GM21423 (cell line): ENCODE data around the gene OR51B6.
"Not testable (repeated sequence)": the region's sequence is repeated elsewhere in the genome, so short reads cannot be mapped to it uniquely, and the experiment has no call there.

Source experiments
- ATAC-seq: cut with Tn5 transposase; IDR thresholded peaks from one replicate; pipeline ENCODE4 v1.9.1; 2021; ENCODE audit warnings: mild to moderate bottlenecking, moderate library complexity; ENCODE audit not compliant: unreplicated experiment

The OR51B6 gene

DNA sequence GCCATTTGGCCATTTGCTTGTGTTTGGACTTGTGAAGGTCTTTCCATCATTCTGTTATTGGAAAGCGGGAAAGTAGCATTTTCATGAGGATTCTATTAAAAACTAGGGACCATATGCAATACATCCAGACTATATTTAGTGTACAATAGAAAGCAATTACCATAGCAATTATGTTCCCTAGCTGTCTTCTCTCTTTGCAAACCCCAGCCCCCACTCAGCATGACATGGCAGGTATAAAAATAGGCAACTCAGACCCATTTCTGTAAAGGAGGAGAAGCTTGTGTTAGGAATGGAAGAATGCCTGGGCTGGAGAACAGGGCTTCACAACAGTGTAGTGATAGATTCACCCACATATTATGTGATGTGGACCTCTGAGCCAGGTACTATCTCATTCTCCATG, 12.4 kb downstream of the OR51B6 start:
- ATAC-seq: no peak

GRCh38 chr11:5364214-5364613, 12.9 kb downstream of the OR51B6 start:
- ATAC-seq: no peak

DNA sequence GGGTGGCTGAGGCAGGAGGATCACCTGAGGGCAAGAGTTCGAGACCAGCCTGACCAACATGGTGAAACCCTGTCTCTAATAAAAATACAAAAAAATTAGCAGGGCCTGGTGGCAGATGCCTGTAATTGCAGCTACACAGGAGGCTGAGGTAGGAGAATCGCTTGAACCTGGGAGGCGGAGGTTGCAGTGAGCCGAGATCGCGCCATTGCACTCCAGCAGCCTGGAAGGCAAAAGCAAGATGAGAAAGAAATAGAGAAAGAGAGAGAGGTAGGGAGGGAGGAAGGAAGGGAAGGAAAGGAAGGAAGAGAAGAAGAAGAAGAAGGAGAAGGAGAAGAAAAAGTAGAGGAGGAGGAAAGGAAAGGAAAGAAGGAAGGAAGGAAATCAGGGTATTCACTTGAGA, 15.1 kb downstream of the OR51B6 start:
- not testable (repeated sequence) for ATAC-seq

- no peak for ATAC-seq
Observed at GRCh38 chr11:5366856-5367255, 15.5 kb downstream of the OR51B6 start.

GRCh38 chr11:5367448-5368074, 16.3 kb downstream of the OR51B6 start:
- no peak for ATAC-seq

DNA sequence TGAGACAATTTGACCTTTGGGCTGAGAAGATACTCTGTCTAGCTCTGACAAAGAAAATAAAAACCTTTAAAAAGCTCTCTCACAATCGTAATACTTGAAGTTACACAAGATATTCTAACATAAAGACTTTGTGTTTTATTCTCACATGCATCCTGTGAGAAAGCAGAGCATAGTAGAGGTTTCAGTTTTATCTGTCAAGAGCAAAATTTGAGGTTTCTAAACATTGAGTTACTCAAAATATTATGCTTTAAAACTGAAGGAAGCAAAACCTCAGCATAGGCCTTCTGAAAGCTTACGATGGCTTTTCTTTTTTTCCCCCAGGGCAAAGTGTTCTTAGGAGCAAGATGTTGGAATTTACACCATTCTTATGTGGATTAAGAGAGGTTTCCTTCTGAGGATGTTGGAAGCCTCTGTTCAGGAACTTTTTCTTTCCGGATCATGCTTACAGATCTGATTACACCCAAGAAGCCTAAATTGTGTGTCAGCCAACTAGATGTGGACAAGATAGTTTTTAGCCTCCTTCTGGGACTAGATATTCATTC, 17.3 kb downstream of the OR51B6 start:
- ATAC-seq: peak; percentile 48

GRCh38 chr11:5369789-5370188, 18.5 kb downstream of the OR51B6 start:
- peak; percentile 70 for ATAC-seq

DNA sequence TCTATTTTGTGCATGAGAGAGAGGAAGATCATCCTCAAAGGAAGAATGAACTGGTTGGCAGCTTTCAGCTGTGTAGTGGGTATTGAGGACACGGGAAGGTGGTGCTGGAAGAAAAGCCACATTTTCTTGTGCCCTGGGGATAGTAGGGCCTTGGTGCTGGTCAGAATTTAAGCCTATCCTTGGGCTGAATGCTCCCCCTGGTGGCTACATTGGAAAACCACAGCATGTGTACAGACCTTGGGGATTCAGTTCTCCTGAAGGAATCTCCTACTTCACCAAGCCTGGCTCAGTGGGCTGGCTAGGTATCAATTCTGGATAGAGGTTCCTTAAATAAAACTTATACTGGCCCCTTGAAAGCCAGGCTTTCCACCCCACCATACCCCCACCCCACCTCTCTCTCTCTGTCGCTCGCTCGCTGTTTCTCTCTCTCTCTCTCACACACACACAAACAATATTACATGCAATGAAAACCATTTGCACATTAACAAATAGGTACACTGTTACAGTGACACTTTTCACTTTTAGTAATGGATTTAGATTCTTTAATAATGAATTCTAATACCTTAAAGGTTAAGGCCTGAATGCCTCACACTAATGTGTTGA, 29.5 kb downstream of the OR51B6 start:
- ATAC-seq: peak; percentile 85

DNA sequence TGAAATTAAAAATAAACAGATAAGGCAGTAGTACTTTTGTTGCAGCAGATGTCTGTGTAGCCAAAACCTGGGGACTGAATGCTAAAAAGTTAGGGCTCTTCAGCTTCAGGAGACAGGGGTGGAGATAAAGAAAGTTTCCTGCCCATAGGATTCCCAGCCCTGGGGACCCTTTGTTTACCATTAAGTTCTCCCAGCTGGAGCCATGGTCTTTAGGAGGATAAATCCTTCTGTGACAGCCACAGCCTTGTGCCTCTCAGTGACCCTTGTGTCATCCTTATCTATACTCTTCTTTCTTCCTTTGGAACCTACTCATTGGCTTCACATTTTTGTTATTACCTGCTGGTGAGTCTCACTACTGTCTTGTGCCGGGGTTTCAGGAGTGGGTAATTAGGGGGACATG, 32.3 kb downstream of the OR51B6 start, which contains the start of gene OR51M1:
OR51M1 (plus strand) TSS at position 237 of the 400 bp plus-strand sequence. CDS start 5,587 bp downstream, outside the sequence.
- no peak for ATAC-seq

DNA sequence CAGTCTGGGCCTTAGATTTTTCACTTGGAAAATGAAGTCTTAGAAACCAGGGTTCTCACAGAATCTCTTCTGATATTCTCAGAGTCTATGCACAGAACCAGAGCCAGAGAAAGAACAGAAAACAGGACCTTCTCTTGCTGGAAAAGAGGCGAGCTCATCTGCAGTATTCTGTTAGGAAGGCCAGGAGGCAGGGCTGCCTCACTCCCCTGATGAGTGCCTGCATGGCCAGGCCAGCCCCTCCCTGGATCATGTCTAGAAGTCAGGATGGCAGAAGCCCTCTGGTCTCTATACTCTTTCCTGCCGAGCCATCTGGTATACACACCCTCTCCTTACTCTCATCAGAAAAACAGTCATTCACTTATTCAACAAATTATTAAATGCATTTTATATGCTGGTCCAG, 33.0 kb downstream of the OR51B6 start:
- no peak for ATAC-seq

DNA sequence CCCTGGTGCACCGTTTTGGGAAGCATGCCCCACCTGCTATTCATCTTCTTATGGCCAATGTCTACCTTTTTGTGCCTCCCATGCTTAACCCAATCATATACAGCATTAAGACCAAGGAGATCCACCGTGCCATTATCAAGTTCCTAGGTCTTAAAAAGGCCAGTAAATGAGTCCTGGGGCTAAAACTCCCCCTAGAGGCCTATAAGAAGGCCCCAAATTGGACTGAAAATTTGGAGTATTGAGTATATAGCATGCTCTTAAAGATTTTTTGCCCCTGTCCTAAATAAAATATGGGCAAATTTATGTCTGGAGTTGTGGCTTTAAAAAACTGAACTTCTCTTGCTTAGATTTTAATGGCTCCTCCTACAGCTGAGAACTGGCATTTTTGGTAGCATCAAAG, 38.9 kb downstream of the OR51B6 start:
- ATAC-seq: no peak

DNA sequence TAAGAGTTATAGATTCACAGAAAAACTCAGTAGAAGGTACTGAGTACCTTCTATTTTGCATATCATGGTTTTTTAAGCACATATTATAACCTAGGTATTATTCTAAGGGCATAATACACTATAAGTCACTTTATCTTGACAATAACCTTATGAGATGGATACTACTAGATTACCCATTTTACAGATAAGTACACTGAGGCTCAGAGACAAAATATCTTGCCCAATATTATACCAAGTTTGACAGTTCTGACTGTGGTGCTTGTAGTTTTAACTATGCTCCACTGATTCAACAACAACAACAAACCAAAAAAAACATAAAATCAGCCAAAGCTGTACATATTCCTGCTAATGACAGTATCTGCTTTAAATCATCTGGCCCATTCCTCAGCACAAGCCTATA, 42.8 kb downstream of the OR51B6 start:
- ATAC-seq: no peak

DNA sequence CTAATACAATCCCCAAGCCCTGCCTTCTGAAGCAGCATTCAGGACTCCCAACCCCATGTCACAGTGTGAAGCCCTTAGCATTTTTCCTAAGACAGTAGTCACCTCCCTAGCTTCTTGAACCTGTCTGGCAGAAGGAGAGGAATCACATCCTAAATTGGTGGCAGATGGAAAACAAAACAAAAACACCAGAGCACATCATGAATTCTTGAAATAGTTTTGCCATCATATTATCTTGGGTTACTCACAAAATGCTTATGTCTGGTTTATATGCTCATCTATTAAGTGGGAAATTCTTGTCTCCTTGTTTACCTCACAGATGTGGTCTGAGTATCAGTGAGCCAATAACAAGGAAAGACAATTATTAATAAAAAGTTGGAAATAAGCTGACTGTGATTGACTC, 47.6 kb downstream of the OR51B6 start:
- no peak for ATAC-seq
